ENCODE data around the gene ZNF628.

DNA sequence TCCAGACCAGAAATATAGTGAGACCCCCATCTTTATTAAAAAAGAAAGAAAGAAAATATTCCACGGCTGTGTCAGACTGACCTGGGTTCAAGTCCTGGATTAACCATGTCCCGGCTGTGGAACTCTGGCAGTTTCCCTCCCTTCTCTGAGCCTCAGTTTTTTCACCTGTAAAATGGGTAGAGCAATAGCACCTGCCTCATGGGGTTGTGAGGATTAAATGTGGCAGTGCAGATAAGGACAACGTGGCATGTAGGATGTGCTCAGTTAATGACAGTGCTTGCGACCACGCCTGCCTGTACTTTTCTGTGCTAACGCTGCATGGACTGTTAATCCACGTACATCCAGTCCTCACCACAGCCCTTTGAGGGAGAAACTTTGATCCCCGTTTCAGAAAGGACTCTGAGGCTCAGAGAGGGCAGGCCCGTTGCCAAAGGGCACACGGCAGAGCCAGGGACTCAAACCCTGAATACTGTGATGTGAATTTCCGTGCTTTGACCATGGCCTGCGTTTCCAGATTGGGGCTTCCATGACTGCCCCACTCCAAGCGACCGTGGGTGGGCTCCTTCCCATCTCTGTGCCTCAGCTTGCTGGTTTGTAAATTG is 44.4 kb downstream of the ZNF628 start:
- TF ChIP-seq, protein P1, sequence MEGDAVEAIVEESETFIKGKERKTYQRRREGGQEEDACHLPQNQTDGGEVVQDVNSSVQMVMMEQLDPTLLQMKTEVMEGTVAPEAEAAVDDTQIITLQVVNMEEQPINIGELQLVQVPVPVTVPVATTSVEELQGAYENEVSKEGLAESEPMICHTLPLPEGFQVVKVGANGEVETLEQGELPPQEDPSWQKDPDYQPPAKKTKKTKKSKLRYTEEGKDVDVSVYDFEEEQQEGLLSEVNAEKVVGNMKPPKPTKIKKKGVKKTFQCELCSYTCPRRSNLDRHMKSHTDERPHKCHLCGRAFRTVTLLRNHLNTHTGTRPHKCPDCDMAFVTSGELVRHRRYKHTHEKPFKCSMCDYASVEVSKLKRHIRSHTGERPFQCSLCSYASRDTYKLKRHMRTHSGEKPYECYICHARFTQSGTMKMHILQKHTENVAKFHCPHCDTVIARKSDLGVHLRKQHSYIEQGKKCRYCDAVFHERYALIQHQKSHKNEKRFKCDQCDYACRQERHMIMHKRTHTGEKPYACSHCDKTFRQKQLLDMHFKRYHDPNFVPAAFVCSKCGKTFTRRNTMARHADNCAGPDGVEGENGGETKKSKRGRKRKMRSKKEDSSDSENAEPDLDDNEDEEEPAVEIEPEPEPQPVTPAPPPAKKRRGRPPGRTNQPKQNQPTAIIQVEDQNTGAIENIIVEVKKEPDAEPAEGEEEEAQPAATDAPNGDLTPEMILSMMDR (IDR thresholded peaks at IDR 0.05 in 4 of 5, conservative IDR thresholded peaks at IDR 0.05 in 1 of 5) = no peak
- no peak for TF ChIP-seq POLR2A (IDR thresholded peaks at IDR 0.05)

All from gastrocnemius medialis (tissue), 4 donors.